HEK293 (cell line): Measurements from ENCODE around the gene CDKL5.
A peak's percentile ranks its signal among the peaks of the same experiment; 100 is the strongest.

Experiments used
- CTCF ChIP-seq: fragments of 450-650 bp; formaldehyde crosslinking; IDR thresholded peaks from 2 replicates; pipeline ENCODE4 v1.5.1; 2016; ENCODE audit warnings: missing biosample characterization, missing genetic modification characterization
- GLI2 ChIP-seq: fragments of 450-650 bp; formaldehyde crosslinking; IDR thresholded peaks from 2 replicates; pipeline ENCODE4; 2017; ENCODE audit warnings: missing biosample characterization, missing genetic modification characterization, low read depth, borderline replicate concordance
- HIC1 ChIP-seq: fragments of 450-650 bp; formaldehyde crosslinking; IDR thresholded peaks from 2 replicates; pipeline ENCODE4 v1.5.1; 2016; ENCODE audit warnings: missing biosample characterization, missing genetic modification characterization
- MEIS1 ChIP-seq: sonication (generic); formaldehyde crosslinking; IDR thresholded peaks from 2 replicates; pipeline ENCODE4 v1.8.1; 2022; ENCODE audit warnings: missing genetic modification reagents, mild to moderate bottlenecking, borderline replicate concordance
- OVOL3 ChIP-seq: fragments of 450-650 bp; formaldehyde crosslinking; IDR thresholded peaks from 2 replicates; pipeline ENCODE4 v1.5.1; 2016; ENCODE audit warnings: missing biosample characterization, missing genetic modification characterization
- PRDM2 ChIP-seq: fragments of 450-650 bp; formaldehyde crosslinking; IDR thresholded peaks from 2 replicates; pipeline ENCODE4 v1.5.1; 2016; ENCODE audit warnings: missing biosample characterization, missing genetic modification characterization, borderline replicate concordance
- YY2 ChIP-seq: fragments of 450-650 bp; formaldehyde crosslinking; IDR thresholded peaks from 2 replicates; pipeline ENCODE4 v1.5.1; 2016; ENCODE audit warnings: missing biosample characterization, missing genetic modification characterization
- ZBTB26 ChIP-seq: fragments of 450-650 bp; formaldehyde crosslinking; optimal IDR thresholded peaks from 2 replicates; pipeline ENCODE3; 2016; ENCODE audit warnings: missing biosample characterization, mild to moderate bottlenecking, missing genetic modification characterization
- ZBTB44 ChIP-seq: fragments of 450-650 bp; IDR thresholded peaks from 2 replicates; pipeline ENCODE4 v1.5.1; 2018; ENCODE audit warnings: missing biosample characterization, mild to moderate bottlenecking, missing genetic modification characterization
- ZBTB7A ChIP-seq: fragments of 450-650 bp; formaldehyde crosslinking; IDR thresholded peaks from 2 replicates; pipeline ENCODE4 v1.5.1; 2016; ENCODE audit warnings: low read depth, missing biosample characterization, missing genetic modification characterization
- ZFHX2 ChIP-seq: fragments of 450-650 bp; formaldehyde crosslinking; conservative IDR thresholded peaks from 2 replicates; pipeline ENCODE4 v1.5.1; 2016; ENCODE audit warnings: missing biosample characterization, missing genetic modification characterization
- ZFP37 ChIP-seq: fragments of 450-650 bp; formaldehyde crosslinking; IDR thresholded peaks from 2 replicates; pipeline ENCODE4 v1.5.1; 2016; ENCODE audit warnings: missing biosample characterization, missing genetic modification characterization
- ZNF121 ChIP-seq: fragments of 450-650 bp; formaldehyde crosslinking; IDR thresholded peaks from 2 replicates; pipeline ENCODE4 v1.5.1; 2016; ENCODE audit warnings: missing biosample characterization, missing genetic modification characterization
- ZNF157 ChIP-seq: fragments of 450-650 bp; formaldehyde crosslinking; IDR thresholded peaks from 2 replicates; pipeline ENCODE4 v1.5.1; 2016; ENCODE audit warnings: missing biosample characterization, missing genetic modification characterization
- ZNF24 ChIP-seq: fragments of 450-650 bp; formaldehyde crosslinking; IDR thresholded peaks from 2 replicates; pipeline ENCODE4 v1.5.1; 2016; ENCODE audit warnings: missing biosample characterization, missing genetic modification characterization
- ZNF311 ChIP-seq: fragments of 450-650 bp; formaldehyde crosslinking; IDR thresholded peaks from 2 replicates; pipeline ENCODE4 v1.5.1; 2017; ENCODE audit warnings: missing biosample characterization, missing genetic modification characterization, borderline replicate concordance
- ZNF324 ChIP-seq: fragments of 450-650 bp; formaldehyde crosslinking; IDR thresholded peaks from 2 replicates; pipeline ENCODE4 v1.5.1; 2016; ENCODE audit warnings: missing biosample characterization, missing genetic modification characterization
- ZNF341 ChIP-seq: fragments of 450-650 bp; formaldehyde crosslinking; IDR thresholded peaks from 2 replicates; pipeline ENCODE4; 2016; ENCODE audit warnings: low read depth, missing biosample characterization, missing genetic modification characterization
- ZNF350 ChIP-seq: fragments of 450-650 bp; formaldehyde crosslinking; IDR thresholded peaks from 2 replicates; pipeline ENCODE4 v1.5.0; 2017; ENCODE audit warnings: missing biosample characterization, mild to moderate bottlenecking, missing genetic modification characterization
- ZNF449 ChIP-seq: fragments of 450-650 bp; formaldehyde crosslinking; IDR thresholded peaks from 2 replicates; pipeline ENCODE4 v1.5.1; 2017; ENCODE audit warnings: missing biosample characterization, mild to moderate bottlenecking, missing genetic modification characterization, moderate library complexity
- ZNF521 ChIP-seq: fragments of 450-650 bp; formaldehyde crosslinking; IDR thresholded peaks from 2 replicates; pipeline ENCODE4 v1.5.1; 2017; ENCODE audit warnings: missing biosample characterization, mild to moderate bottlenecking, missing genetic modification characterization
- ZNF600 ChIP-seq: fragments of 450-650 bp; formaldehyde crosslinking; IDR thresholded peaks from 2 replicates; pipeline ENCODE4 v1.5.1; 2016; ENCODE audit warnings: missing biosample characterization, missing genetic modification characterization
- ZNF830 ChIP-seq: fragments of 450-650 bp; IDR thresholded peaks from 2 replicates; pipeline ENCODE4 v1.5.0; 2018; ENCODE audit warnings: missing biosample characterization, missing genetic modification characterization, low read depth, mild to moderate bottlenecking, moderate library complexity
- ZNF837 ChIP-seq: fragments of 450-650 bp; formaldehyde crosslinking; IDR thresholded peaks from 2 replicates; pipeline ENCODE4 v1.5.1; 2016; ENCODE audit warnings: missing biosample characterization, missing genetic modification characterization

CDKL5 gene

GRCh38 chrX:18674788-18675735 lies 249.7 kb downstream of the CDKL5 start (continued):
- TF ChIP-seq PRDM2 (tag by site-specific recombination) = no peak
- TF ChIP-seq GLI2 = no peak
- no peak for TF ChIP-seq ZNF311
- TF ChIP-seq CTCF = 0 out of 2 replicates have a peak, but pooled peaks have one; percentile 10
- no peak for TF ChIP-seq ZNF24 (tag by site-specific recombination)
- TF ChIP-seq ZNF600 (tag by site-specific recombination) = no peak
- no peak for TF ChIP-seq ZNF830 (tag by site-specific recombination)
- no peak for TF ChIP-seq ZNF521 (tag by site-specific recombination)
- no peak for TF ChIP-seq ZNF350
- 0 out of 2 replicates have a peak, but pooled peaks have one; percentile 40 for TF ChIP-seq ZNF324
- TF ChIP-seq ZNF157 = no peak
- TF ChIP-seq ZBTB44 (tag by site-specific recombination) = no peak
- TF ChIP-seq HIC1 = no peak
- TF ChIP-seq MEIS1 (CRISPR knock-in tag) = no peak
- no peak; the same call in 1 of the 2 replicates for TF ChIP-seq ZNF449
- 0 out of 2 replicates have a peak, but pooled peaks have one; percentile 20 for TF ChIP-seq YY2 (tag by site-specific recombination)
- TF ChIP-seq ZNF341 (tag by site-specific recombination) = no peak
- TF ChIP-seq ZFP37 (tag by site-specific recombination) = peak; percentile 43; the same call in 1 of the 2 replicates
- TF ChIP-seq ZNF121 (tag by site-specific recombination) = 0 out of 2 replicates have a peak, but pooled peaks have one; percentile 9
- no peak for TF ChIP-seq ZBTB7A (tag by site-specific recombination)
- peak; percentile 36 for TF ChIP-seq ZFHX2
- TF ChIP-seq ZNF837 (tag by site-specific recombination) = no peak
- TF ChIP-seq OVOL3 (tag by site-specific recombination) = no peak
- TF ChIP-seq ZBTB26 (tag by site-specific recombination) = peak; percentile 37
